Adipocyte (in vitro differentiated cells): ENCODE data around the gene KLF16.

ENCODE experiments used
- DNase-seq: peaks from one replicate; pipeline ENCODE4 v3.0.0-alpha.2; 2015; ENCODE audit warnings: low read depth
- H3K27me3 ChIP-seq: replicated peaks from 2 replicates; pipeline ENCODE4 v1.7.0; 2013; ENCODE audit warnings: mild to moderate bottlenecking, low read length, moderate library complexity; ENCODE audit not compliant: control insufficient read depth, insufficient read depth
- H3K36me3 ChIP-seq: 2 replicates; pipeline ENCODE4 v1.7.0; 2013; ENCODE audit warnings: low read length, mild to moderate bottlenecking, moderate library complexity; ENCODE audit not compliant: control insufficient read depth, insufficient read depth, severe bottlenecking
- H3K4me1 ChIP-seq: 2 replicates; pipeline ENCODE4 v1.7.0; 2013; ENCODE audit warnings: mild to moderate bottlenecking, low read length, moderate library complexity; ENCODE audit not compliant: control insufficient read depth, insufficient read depth
- H3K4me3 ChIP-seq: 2 replicates; pipeline ENCODE4 v1.7.0; 2013; ENCODE audit warnings: mild to moderate bottlenecking, low read length, moderate library complexity
- H3K9ac ChIP-seq: 2 replicates; pipeline ENCODE4 v1.7.0; 2013; ENCODE audit warnings: mild to moderate bottlenecking, low read length, moderate library complexity
- H3K9me3 ChIP-seq: 2 replicates; pipeline ENCODE4 v1.7.0; 2013; ENCODE audit warnings: mild to moderate bottlenecking, low read length, moderate library complexity; ENCODE audit not compliant: control insufficient read depth

Gene KLF16

DNA sequence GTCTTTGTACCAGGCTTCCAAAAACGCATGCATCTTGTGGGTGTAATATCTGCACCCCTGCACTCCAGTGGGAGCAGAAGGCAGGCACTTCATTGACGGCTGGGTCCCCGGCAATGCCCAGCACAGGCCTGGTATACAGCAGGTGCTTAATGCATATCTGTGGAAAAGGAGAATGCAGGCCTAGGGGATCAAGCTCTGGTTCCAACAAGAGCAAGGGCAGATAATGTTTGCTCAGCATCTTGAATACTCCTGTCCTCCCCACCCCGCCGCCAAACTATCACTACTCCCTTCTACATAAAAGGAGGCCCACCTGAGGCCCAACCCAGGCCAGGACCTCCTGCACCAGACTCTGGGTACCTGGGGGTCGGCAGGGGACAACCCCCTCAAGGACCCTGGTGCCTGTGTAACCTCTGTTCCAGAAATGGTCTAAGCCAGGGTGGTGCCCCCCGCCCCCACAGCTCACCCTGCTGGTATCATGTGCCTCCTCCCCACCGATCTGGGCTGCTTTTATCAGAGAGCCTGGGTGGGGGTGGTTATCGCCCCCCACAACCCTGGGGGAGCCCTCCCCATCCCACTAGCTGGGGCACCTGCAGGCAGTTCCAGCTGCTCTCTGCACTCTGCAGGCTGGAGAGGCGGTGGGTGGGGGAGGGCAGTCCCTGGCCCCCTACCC, 4.8 kb downstream of the KLF16 start:
- no peak for DNase-seq
- H3K27me3 ChIP-seq, result no peaks in the 10 kb centered on the region
- H3K36me3 ChIP-seq, result no peaks in the 10 kb centered on the region
- no peak overlapping the region for H3K4me3 ChIP-seq
- H3K9ac ChIP-seq, result no peak overlapping the region
- H3K9me3 ChIP-seq, result no peaks in the 10 kb centered on the region
- peaks cover 41% of the 10 kb centered on the region for H3K4me1 ChIP-seq

DNA sequence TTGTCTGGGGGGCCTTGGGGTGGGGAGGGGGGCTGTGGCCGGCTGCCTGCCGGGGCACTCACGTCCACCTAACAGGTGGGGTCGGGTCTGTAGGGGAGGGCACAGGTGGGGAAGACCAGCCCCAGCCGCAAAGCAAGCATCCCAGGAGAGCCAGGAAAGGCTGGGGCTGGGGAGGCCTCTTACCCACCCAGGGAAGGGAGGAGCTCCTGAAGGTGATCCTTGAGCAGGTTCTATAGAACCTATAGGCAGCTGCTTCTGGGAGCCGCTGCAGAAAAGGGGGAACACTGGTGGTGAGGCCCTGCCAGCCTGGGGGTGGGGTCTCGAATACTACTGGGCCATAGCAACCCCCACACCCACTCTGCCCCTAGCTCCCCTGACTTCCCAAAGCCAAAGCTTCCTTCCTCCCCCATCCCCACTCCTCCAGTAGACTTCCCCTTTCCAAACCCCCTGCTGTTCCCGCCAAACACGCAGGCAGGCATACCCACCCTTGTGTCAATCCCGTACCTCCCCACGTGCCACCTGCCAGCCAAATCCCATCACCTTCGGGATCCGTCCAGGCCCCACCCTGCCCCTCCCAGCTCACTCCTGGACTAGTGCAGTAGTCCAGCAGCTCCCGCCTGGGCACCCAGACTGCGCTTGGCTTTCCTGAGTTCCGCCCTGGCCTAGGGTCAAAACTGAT, 5.6 kb downstream of the KLF16 start:
- no peak for DNase-seq
- Histone ChIP-seq H3K27me3 (no peaks in the 10 kb centered on the region), H3K9ac (peak overlapping the region; percentile 56), H3K4me1 (peaks cover 41% of the 10 kb centered on the region), H3K9me3 (no peaks in the 10 kb centered on the region), H3K4me3 (no peak overlapping the region), H3K36me3 (no peaks in the 10 kb centered on the region)

DNA sequence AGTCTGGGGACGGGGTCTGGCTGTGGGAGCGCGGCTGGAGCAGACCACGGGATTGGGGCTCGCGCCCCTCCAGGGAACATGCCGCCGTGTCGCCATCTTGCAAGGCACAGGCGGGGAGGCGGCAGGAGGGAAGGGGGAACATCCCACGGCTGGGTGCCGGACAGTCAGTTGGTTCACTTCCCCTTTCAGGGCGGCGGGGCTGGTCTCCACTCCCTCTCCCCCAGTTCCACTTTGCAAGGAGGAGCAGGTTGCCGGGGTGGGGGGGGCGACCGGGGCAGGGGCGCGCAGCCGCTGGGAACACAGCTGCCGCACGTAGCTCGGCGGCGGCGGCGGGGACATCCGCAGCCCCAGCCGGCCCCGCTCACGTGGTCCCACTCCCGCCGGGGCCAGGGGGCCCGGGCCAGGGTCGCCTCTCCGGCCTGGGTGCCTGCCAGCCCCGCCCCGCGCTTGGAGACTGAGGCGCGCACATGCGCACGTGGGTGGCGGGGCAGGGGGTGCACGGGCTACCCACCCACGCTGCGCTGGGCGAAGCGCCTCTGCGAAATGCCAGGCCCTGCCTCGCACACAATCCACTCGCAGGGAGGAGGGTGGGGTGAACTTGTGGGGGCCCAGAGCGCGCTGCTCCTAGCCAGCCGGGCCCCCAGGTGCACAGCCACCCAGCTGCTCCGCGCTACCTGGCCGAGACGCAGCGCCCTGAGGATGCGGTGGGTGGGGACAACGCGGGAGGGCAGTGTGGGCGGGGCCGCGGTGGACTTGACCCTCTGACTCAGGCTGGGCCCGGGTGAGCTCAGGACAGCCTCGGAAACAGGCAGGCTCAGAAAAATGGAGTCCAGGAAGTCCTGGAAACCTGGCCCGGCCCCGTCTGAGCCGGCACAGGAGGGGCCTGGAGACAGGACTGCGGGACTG, 6.4 kb downstream of the KLF16 start:
- Histone ChIP-seq H3K9me3 (no peaks in the 10 kb centered on the region), H3K4me3 (peak overlapping the region; percentile 66), H3K36me3 (no peaks in the 10 kb centered on the region), H3K27me3 (no peaks in the 10 kb centered on the region), H3K4me1 (peaks cover 41% of the 10 kb centered on the region), H3K9ac (peak overlapping the region; percentile 78)
- DNase-seq, result peak; percentile 80

DNA sequence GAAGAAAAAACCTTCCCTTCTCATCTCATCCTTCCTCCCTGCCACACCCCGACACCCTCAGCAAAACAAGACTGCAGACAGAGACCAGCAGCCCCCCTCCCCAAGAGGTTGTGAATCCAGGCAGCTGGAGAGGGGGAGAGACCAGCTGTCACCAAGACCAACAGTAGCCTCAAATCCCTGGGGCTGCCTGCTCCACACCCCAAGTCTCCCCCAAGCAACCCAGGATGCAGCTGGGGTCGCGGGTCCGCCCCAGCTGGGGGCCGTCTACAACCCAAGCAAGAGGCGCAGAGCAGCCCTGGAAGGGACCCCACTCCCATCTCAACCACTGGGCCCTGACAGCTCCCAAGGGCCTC, 7.1 kb downstream of the KLF16 start:
- Histone ChIP-seq H3K4me1 (peaks cover 39% of the 10 kb centered on the region), H3K27me3 (no peaks in the 10 kb centered on the region), H3K36me3 (no peaks in the 10 kb centered on the region), H3K9me3 (no peaks in the 10 kb centered on the region), H3K9ac (peak overlapping the region; percentile 78), H3K4me3 (peak overlapping the region; percentile 66)
- no peak for DNase-seq

DNA sequence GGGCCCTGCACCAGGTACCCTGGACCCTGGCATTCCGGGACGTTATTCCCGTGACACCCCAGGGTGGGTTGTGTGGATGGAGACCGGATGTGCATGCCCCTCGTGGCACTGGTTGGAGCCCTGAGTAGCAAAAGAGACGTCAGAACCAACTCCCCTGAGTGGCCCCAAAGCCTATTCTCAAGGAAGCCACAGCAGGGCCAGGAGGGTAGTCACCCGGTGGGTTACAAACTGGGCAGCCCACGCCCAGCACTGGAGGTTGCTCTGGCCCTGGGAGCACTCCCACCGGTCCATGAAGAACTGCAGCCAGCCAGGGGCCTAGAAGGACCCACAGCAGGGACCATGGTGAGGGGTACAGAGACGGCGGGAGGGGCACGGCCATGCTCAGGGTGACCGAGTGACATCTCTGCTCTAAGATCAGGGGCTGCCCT, 7.5 kb downstream of the KLF16 start:
- peak overlapping the region; percentile 78 for H3K9ac ChIP-seq
- H3K4me1 ChIP-seq, result peaks cover 34% of the 10 kb centered on the region
- no peaks in the 10 kb centered on the region for H3K27me3 ChIP-seq
- no peaks in the 10 kb centered on the region for H3K9me3 ChIP-seq
- no peaks in the 10 kb centered on the region for H3K36me3 ChIP-seq
- peak overlapping the region; percentile 66 for H3K4me3 ChIP-seq
- peak; percentile 47 for DNase-seq

DNA sequence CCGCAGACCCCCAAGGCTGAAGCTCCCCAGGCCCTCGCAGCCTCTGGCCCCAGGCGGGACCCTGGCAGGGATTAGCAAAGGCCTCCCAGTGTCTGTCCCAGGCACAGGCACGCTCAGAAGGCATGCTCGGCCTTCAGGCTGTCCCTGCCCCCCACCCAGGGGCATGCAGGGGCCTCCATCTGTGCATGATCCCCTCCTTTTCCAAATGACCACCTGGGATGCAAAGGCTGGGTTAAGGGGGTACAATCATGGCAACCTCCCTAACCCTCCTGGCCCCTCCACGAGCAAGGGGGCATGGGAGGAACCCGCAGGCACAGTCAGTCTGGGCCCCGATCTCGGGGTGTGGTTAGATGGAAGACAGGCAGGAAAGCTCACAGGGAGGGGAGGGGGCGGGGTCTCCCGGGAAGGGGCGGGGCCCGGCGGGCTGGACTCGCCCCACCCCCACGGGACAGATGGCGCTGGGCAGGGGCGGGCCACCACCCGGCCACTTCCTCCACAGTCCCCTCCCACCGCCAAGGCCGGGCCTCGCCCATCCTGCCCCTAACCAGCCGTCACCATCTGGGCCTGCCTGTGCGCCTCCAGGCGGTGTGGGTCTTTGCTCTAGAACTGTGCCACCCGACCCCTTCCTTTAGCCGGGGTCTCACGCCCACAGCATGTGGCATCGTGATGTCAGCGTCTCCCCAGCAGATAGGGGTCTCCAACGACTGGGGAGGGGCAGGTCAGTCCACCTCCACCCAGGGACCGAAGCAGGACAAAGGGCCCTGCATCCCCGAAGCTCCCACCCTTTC, 8.1 kb downstream of the KLF16 start:
- Histone ChIP-seq H3K4me3 (peak overlapping the region; percentile 66), H3K4me1 (peaks cover 28% of the 10 kb centered on the region), H3K9me3 (no peaks in the 10 kb centered on the region), H3K27me3 (no peaks in the 10 kb centered on the region), H3K9ac (peak overlapping the region; percentile 82), H3K36me3 (no peaks in the 10 kb centered on the region)
- peak; percentile 96 for DNase-seq

DNA sequence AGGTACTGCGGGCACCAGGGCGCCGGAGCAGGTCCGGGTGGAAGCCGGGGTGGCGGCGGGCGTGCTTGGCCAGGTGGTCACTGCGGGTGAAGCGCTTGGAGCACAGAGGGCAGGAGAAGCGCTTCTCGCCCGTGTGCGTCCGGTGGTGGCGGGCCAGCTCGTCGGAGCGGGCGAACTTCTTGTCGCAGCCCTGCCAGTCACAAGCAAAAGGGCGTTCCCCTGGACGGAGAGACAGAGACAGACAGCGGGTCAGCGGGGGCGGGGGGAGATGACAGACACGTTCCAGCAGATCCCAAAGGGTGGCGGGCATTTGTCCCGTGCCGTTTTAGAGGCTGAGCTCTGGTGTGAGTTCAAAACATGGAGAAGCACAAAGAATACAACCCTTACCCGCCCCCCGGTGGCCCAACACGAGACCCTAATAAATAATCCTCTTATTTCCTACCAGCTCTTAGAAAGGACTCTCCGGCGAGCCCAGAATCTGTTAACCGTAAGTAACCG, 8.8 kb downstream of the KLF16 start:
- Histone ChIP-seq H3K4me3 (peak overlapping the region; percentile 27), H3K4me1 (peaks cover 26% of the 10 kb centered on the region), H3K27me3 (no peaks in the 10 kb centered on the region), H3K9me3 (no peaks in the 10 kb centered on the region), H3K9ac (peak overlapping the region; percentile 82), H3K36me3 (no peaks in the 10 kb centered on the region)
- no peak for DNase-seq

DNA sequence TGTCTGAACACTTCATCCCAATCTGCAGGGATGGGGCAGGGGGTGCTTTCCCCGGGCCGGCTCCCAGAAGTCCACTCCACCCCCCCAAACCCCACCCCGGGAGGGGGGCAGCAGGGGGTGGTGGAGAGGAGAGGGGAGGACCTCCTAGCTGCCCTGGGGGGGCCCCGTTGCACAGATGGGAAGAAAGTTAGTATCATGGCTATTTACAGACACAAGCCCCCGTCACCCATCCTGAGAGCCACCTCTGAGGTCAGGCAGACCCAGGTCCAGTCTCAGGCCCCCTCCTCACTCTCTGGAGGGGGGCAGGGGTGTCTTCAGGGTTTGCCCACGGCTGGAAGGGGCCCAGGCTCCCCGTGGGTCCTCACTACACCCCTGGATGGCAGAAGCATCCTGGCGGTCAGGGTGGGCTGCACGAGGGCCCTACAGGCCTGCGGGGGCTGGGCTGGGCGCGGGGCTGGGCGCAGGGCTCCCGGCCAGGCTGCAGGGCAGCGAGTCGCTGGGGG, 9.3 kb downstream of the KLF16 start:
- no peaks in the 10 kb centered on the region for H3K9me3 ChIP-seq
- no peak overlapping the region for H3K4me3 ChIP-seq
- DNase-seq, result no peak
- H3K36me3 ChIP-seq, result no peaks in the 10 kb centered on the region
- H3K4me1 ChIP-seq, result peaks cover 26% of the 10 kb centered on the region
- H3K9ac ChIP-seq, result no peak overlapping the region
- no peaks in the 10 kb centered on the region for H3K27me3 ChIP-seq

DNA sequence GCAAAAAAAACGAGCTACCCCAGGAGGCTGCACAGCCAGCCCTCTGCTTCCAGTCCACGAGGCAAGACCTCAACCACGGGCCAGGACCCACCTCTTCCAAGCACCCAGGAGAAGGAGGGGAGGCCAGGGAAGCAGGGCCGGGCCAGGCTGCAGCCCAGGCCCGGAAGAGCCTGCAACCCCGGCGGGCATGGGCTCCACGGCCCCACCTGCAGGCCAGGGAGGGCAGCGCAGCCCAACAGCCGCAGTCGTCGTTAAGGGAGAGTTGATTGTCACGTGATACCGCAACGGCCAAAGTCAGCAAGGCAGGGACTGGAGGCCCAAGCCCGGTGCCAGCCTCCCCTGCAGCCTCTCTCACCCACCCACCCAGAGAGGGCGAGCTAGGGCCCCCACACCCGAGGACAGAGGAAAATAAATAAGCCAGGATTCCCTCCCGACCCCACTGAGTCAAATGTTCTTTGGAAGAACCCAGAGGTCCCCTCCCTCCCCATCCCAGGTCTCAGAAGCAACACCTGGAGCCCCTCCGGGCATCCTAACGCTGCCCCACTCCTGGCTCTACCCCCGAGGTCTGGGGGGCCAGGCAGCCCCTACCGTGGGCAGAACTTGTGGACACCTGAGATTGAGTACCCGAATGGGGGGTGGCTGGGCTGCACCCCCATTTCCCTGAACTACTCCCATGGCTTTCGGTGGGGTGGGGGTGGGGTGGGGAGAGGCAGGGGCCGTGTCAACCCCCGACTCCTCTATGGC, 9.9 kb downstream of the KLF16 start:
- Histone ChIP-seq H3K27me3 (no peaks in the 10 kb centered on the region), H3K9me3 (no peaks in the 10 kb centered on the region), H3K4me3 (no peak overlapping the region), H3K9ac (peak overlapping the region; percentile 49), H3K4me1 (peaks cover 26% of the 10 kb centered on the region), H3K36me3 (no peaks in the 10 kb centered on the region)
- peak; percentile 87 for DNase-seq

DNA sequence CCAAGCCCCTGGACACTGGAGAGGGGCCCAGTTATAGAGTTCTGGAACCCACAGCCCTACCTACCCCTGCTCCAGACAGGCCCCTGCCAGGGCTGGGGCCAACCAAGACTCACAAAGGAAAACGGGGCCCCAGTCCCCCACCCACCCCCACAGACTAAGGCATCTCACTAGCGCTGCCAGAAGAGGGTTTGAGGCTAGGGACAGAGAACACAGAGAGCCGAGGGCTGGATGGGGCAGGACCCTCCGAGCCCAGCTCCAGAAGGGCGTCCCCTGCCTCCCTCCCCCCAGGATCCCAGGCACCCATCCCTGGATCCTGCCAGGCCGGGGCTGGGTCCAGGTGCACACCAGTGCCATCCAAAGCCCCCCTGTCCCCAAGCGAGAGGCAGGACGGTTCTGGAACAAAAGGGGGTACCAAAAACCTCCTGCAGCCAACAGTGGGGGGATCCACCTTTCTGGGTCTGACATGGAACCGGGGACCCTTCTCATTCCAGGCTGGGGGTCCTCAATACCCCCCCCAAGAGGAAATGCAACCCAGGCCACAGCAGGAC, 10.7 kb downstream of the KLF16 start:
- peaks cover 25% of the 10 kb centered on the region for H3K4me1 ChIP-seq
- H3K36me3 ChIP-seq, result no peaks in the 10 kb centered on the region
- H3K9ac ChIP-seq, result no peak overlapping the region
- no peaks in the 10 kb centered on the region for H3K9me3 ChIP-seq
- no peaks in the 10 kb centered on the region for H3K27me3 ChIP-seq
- no peak for DNase-seq
- no peak overlapping the region for H3K4me3 ChIP-seq
